Adrenal gland (tissue), 12 donors: ENCODE measurements around the gene CCL26. TPM values are rescaled to one million over a fixed set of nuclear protein-coding genes. Genes with fewer than 3 reads are reported as not detected.

Source experiments
- DNase-seq, 7 donors: peaks; one replicate each; pipeline ENCODE4 v3.0.0-alpha.2; 2019 to 2020
- H3K27ac ChIP-seq, 5 donors: fragments of 200-600 bp; sonication (generic) in 4 of 5; 1 replicate in 3 of 5; 2 replicates in 2 of 5; pipeline versions ENCODE4 v1.5.1 to v1.8.0; 2016 to 2020; ENCODE audit warnings: mild to moderate bottlenecking in 1 of 5
- H3K27me3 ChIP-seq: fragments of 200-600 bp; 2 replicates; pipeline ENCODE4 v1.8.0; 2021
- H3K36me3 ChIP-seq, 2 donors: fragments of 200-600 bp; replicated peaks in 1 of 2; 1 replicate in 1 of 2; 2 replicates in 1 of 2; pipeline versions ENCODE4 v1.5.1 to v1.8.0; 2018 to 2022
- H3K4me1 ChIP-seq, 2 donors: fragments of 200-600 bp; replicated peaks in 1 of 2; 1 replicate in 1 of 2; 2 replicates in 1 of 2; pipeline versions ENCODE4 v1.5.1 to v1.8.0; 2018 to 2021
- H3K4me3 ChIP-seq, 4 donors: fragments of 200-600 bp; sonication (generic) in 3 of 4; one replicate each; pipeline ENCODE4 v1.5.1; 2016 to 2018
- H3K9me3 ChIP-seq, 3 donors: fragments of 200-600 bp; sonication (generic) in 1 of 3; replicated peaks in 1 of 3; 1 replicate in 2 of 3; 2 replicates in 1 of 3; pipeline versions ENCODE4 v1.5.1 to v1.8.0; 2016 to 2021
- POLR2A ChIP-seq, 2 donors: fragments of 450-650 bp; IDR thresholded peaks; one replicate each; pipeline ENCODE4 v1.6.1; 2017; ENCODE audit warnings: antibody characterized with exemption in 2 of 2, mild to moderate bottlenecking in 2 of 2, moderate library complexity in 1 of 2
- WGBS, 4 donors: extraction: QIAGEN DNeasy Blood & Tissue Kit in 2 of 4; methylation state at CpG; one replicate each; pipeline versions ENCODE4 v1.1.5 to v1.1.7; 2013 to 2017; 5-methylcytosine and 5-hydroxymethylcytosine counted together
- intact Hi-C, 2 donors: fragments of 100-400 bp; cut with DNase I; formaldehyde crosslinking; loops; one replicate each; pipeline versions ENCODE4 v1.14.1 to v1.15.0; 2022 to 2023
- polyA plus RNA-seq, 3 donors: library from polyadenylated mRNA; stranded (reverse); fragments of 200-250 nt in 2 of 3; fragments of 350-450 nt in 1 of 3; fragmentation: Illumina TruSeq in 1 of 3; extraction: RNeasy Lipid Tissue Mini Kit (QIAGEN cat#74804) in 1 of 3; gene quantifications; one replicate each; pipeline ENCODE4 v1.2.3, GENCODE V29; 2013 to 2014
- total RNA-seq, 9 donors: library from RNA; depleted of rRNA in 4 of 9; stranded (reverse); fragments of >200 nt in 4 of 9; fragments of 120-200 nt in 1 of 9; fragmentation: NEBNext Ultra II Directional in 1 of 9; extraction: Animal tissue kit (Norgen Biotek cat#: 25700) in 1 of 9; gene quantifications; one replicate each; pipeline versions ENCODE4 v1.1.0 to v1.2.4, GENCODE V29; 2013 to 2023
- TF ChIP-seq, protein P1 (sequence below), 6 experiments: fragments of 450-650 bp in 4 of 6; fragments of 200-600 bp in 2 of 6; sonication (generic) in 1 of 6; IDR thresholded peaks; 1 replicate in 5 of 6; 2 replicates in 1 of 6; pipeline versions ENCODE4 v1.5.1 to v1.8.0; 2016 to 2021; ENCODE audit warnings: antibody characterized with exemption in 6 of 6, mild to moderate bottlenecking in 2 of 6, moderate library complexity in 1 of 6
- donor health status: healthy with polysubstance abuse.
- donor health status: Bipolar disorder and iron deficiency.
- donor health status: DM: yes; HTN: yes; CAD: no.
- donor health status: DM: no; HTN: no; CAD: no.
- donor health status: DM: no; HTN: no; CAD: no.
- donor health status: DM: yes; HTN: yes; CAD: no.

CCL26 gene
- total and polyA plus RNA-seq, 12 donors = 0.44 to 9.5 (median 1.4) TPM; not detected in 3

DNA sequence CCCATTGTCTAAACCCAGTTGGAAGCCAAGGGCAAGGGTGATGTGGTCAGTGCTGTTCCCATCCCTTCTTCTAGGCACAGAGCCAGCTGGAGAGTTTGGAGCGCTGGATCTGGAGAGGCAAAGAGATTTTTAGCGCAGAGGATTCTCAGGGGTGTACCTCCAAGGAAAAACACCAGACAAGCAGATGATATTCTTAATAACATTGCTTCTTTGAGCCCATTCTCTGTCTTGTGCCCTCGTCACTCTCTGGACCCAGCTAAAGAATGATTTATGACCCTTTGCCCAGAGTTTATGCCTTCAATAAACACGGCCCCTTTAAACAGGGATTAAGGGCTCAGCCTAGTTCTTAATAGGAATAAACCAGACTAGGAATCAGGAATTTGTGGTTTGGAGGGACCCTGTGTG is 28.6 kb downstream of the CCL26 start:
- Histone ChIP-seq H3K27ac (no peak overlapping the region), H3K4me3 (no peak overlapping the region), H3K9me3 (no peaks in the 10 kb centered on the region), H3K4me1 (peaks cover 0 to 10% of the 10 kb centered on the region in 2 donors), H3K36me3 (no peaks in the 10 kb centered on the region), H3K27me3 (no peaks in the 10 kb centered on the region)
- peak in 3 of 7 donors; percentile 26 to 35 (median 33) for DNase-seq
- TF ChIP-seq POLR2A (IDR thresholded peaks at IDR 0.05) = no peak
- TF ChIP-seq, protein P1, sequence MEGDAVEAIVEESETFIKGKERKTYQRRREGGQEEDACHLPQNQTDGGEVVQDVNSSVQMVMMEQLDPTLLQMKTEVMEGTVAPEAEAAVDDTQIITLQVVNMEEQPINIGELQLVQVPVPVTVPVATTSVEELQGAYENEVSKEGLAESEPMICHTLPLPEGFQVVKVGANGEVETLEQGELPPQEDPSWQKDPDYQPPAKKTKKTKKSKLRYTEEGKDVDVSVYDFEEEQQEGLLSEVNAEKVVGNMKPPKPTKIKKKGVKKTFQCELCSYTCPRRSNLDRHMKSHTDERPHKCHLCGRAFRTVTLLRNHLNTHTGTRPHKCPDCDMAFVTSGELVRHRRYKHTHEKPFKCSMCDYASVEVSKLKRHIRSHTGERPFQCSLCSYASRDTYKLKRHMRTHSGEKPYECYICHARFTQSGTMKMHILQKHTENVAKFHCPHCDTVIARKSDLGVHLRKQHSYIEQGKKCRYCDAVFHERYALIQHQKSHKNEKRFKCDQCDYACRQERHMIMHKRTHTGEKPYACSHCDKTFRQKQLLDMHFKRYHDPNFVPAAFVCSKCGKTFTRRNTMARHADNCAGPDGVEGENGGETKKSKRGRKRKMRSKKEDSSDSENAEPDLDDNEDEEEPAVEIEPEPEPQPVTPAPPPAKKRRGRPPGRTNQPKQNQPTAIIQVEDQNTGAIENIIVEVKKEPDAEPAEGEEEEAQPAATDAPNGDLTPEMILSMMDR (IDR thresholded peaks at IDR 0.05) = no peak
- intact Hi-C loops = no loop called here
- WGBS, 4 donors = 33 to 52% (median 43%) methylated on average over 4 of the region's 4 CpGs

DNA sequence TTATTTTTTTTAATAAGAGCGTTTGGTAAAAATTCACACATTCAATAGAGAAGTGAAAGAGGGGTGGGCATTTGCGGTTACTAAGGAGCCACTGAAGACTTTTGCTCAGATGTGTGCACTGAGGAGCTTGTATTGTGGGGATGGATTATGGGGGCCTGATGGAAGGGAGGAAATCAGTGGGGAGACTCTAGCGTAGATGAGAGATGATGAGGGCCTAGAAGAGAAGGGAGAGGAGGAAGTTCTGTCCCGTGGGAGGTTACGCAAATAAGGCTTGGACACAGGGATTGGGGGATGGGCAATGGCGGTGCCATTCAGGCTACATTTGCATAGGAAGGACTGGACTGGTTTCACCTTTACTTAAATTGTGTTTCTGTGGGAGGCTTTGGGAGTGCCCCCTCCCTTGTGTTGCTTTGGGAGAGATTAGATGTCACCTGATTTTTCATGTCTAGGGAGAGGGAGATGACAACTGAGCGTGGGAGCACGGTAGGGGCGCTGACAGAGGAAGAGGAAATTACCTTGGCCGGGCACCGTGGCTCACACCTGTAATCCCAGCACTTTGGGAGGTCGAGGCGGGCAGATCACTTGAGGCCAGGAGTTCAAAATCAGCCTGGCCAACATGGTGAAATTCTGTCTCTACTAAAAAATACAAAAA is 31.0 kb downstream of the CCL26 start:
- intact Hi-C loops = no loop called here
- peak; percentile 34 to 66 (median 44) for DNase-seq
- no peak for TF ChIP-seq POLR2A (IDR thresholded peaks at IDR 0.05)
- TF ChIP-seq, protein P1 (IDR thresholded peaks at IDR 0.05) = no peak

DNA sequence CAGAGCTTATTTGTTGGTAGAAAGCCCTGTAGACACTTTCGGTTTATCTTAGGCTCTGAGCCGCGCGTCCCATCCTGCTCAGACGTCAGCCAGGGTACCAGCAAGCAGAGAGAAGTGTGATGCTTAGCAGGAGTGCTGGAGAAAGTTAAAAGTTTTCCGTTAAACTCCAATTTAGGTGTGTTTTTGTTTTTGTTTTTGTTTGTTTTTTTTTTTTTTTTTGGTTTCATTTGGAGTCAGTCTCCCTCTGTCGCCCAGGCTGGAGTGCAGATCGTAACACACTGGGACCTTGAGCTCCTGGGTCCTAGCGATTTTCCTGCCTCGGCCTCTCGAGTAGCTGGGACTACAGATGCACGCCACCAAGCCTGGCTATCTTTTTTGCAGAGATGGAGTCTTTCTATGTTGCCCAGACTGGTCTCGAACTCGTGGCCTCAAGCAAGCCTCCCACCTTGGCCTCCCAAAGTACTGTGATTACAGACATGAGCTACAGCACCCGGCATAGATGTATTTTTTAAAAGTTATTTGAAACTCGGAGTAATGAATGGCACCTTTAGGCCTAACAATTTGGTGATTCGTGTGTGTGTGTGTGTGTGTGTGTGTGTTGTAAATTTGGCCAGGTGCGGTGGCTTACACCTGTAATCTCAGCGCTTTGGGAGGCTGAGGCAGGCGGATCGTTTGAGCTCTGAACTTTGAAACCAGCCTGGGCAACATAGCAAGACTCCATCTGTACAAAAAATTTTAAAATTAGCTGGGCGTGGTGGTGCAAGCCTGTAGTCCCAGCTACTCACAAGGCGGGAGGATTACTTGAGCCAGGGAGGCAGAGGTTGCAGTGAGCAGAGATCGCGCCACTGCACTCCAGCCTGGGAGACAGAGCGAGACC is 32.0 kb downstream of the CCL26 start:
- WGBS, 4 donors = 52 to 60% (median 57%) methylated on average over 26 of the region's 26 CpGs
- Histone ChIP-seq H3K27me3 (no peaks in the 10 kb centered on the region), H3K36me3 (no peaks in the 10 kb centered on the region), H3K4me1 (peaks cover 0 to 10% of the 10 kb centered on the region in 2 donors), H3K4me3 (peak overlapping the region; percentile 60 to 95 (median 74)), H3K27ac (peak overlapping the region; percentile 65 to 96 (median 75)), H3K9me3 (no peaks in the 10 kb centered on the region)
- intact Hi-C loops = no loop called here
- TF ChIP-seq, protein P1 (IDR thresholded peaks at IDR 0.05) = no peak
- TF ChIP-seq POLR2A (IDR thresholded peaks at IDR 0.05) = no peak
- DNase-seq = peak in 2 of 7 donors; percentile 28 to 76

More for the DNA sequence above, 31.0 kb downstream of the CCL26 start:
- peaks cover 0 to 10% of the 10 kb centered on the region in 2 donors for H3K4me1 ChIP-seq
- H3K27ac ChIP-seq = peak overlapping the region in 1 of 5 donors; percentile 39
- no peaks in the 10 kb centered on the region for H3K27me3 ChIP-seq
- 56 to 62% (median 60%) methylated on average over 13 of the region's 13 CpGs for WGBS, 4 donors
- no peaks in the 10 kb centered on the region for H3K36me3 ChIP-seq
- no peak overlapping the region for H3K4me3 ChIP-seq
- H3K9me3 ChIP-seq = no peaks in the 10 kb centered on the region
